Glomerular visceral epithelial cell (primary cell): ENCODE data around the gene IGF2BP1.
A peak's percentile ranks its signal among the peaks of the same experiment; 100 is the strongest.
"Not testable (repeated sequence)": the region's sequence is repeated elsewhere in the genome, so short reads cannot be mapped to it uniquely, and the experiment has no call there.

Experiments
- DNase-seq: peaks from one replicate; pipeline ENCODE4 v3.0.0-alpha.2; 2016; ENCODE audit errors: extremely low spot score

The IGF2BP1 gene

GRCh38 chr17:49054342-49055092 lies 57.3 kb downstream of the IGF2BP1 start:
- no peak for DNase-seq

GRCh38 chr17:49055181-49055927 lies 58.2 kb downstream of the IGF2BP1 start:
- no peak for DNase-seq

GRCh38 chr17:49061524-49061943 lies 64.3 kb downstream of the IGF2BP1 start:
- peak; percentile 66 for DNase-seq

- no peak for DNase-seq
Measured at GRCh38 chr17:49063652-49064051, 66.5 kb downstream of the IGF2BP1 start.

GRCh38 chr17:49067163-49067562 lies 70.0 kb downstream of the IGF2BP1 start:
- no peak for DNase-seq

GRCh38 chr17:49069585-49070273 lies 72.5 kb downstream of the IGF2BP1 start:
- DNase-seq: no peak

- no peak for DNase-seq
Measured at GRCh38 chr17:49071106-49071505, 73.9 kb downstream of the IGF2BP1 start.

- no peak for DNase-seq
Measured at GRCh38 chr17:49074851-49075540, 77.8 kb downstream of the IGF2BP1 start.

- peak; percentile 63 for DNase-seq
Measured at GRCh38 chr17:49076573-49077384, 79.6 kb downstream of the IGF2BP1 start.

- no peak for DNase-seq
Measured at GRCh38 chr17:49078248-49078647, 81.1 kb downstream of the IGF2BP1 start.

- DNase-seq: no peak
Measured at GRCh38 chr17:49079840-49080663, 82.9 kb downstream of the IGF2BP1 start.

GRCh38 chr17:49082231-49082630 lies 85.0 kb downstream of the IGF2BP1 start:
- no peak for DNase-seq

GRCh38 chr17:49085046-49085445 lies 87.9 kb downstream of the IGF2BP1 start:
- DNase-seq: not testable (repeated sequence)

GRCh38 chr17:49085565-49086315 lies 88.6 kb downstream of the IGF2BP1 start:
- no peak for DNase-seq

- no peak for DNase-seq
Measured at GRCh38 chr17:49086316-49086605, 89.1 kb downstream of the IGF2BP1 start.

GRCh38 chr17:49086649-49087048 lies 89.5 kb downstream of the IGF2BP1 start:
- DNase-seq: no peak

- no peak for DNase-seq
Measured at GRCh38 chr17:49089094-49089493, 91.9 kb downstream of the IGF2BP1 start.

GRCh38 chr17:49090878-49091594 lies 93.9 kb downstream of the IGF2BP1 start:
- DNase-seq: no peak

GRCh38 chr17:49093131-49093530 lies 95.9 kb downstream of the IGF2BP1 start:
- DNase-seq: no peak
